HEK293 (cell line): ENCODE results near the gene SRSF12.

Source experiments
- FEZF1 ChIP-seq: fragments of 450-650 bp; formaldehyde crosslinking; IDR thresholded peaks from 2 replicates; pipeline ENCODE4 v1.5.1; 2016; ENCODE audit warnings: missing biosample characterization, missing genetic modification characterization
- GFI1B ChIP-seq: fragments of 450-650 bp; formaldehyde crosslinking; IDR thresholded peaks from 2 replicates; pipeline ENCODE4 v1.5.1; 2016; ENCODE audit warnings: missing biosample characterization, missing genetic modification characterization
- IKZF3 ChIP-seq: fragments of 450-650 bp; IDR thresholded peaks from 2 replicates; pipeline ENCODE4 v1.5.0; 2018; ENCODE audit warnings: missing biosample characterization, mild to moderate bottlenecking, missing genetic modification characterization, moderate library complexity
- KLF16 ChIP-seq: fragments of 450-650 bp; formaldehyde crosslinking; IDR thresholded peaks from 2 replicates; pipeline ENCODE4 v1.5.1; 2017; ENCODE audit warnings: missing biosample characterization, missing genetic modification characterization
- KLF9 ChIP-seq: fragments of 450-650 bp; formaldehyde crosslinking; IDR thresholded peaks from 2 replicates; pipeline ENCODE4 v1.5.1; 2016; ENCODE audit warnings: missing biosample characterization, missing genetic modification characterization, low read depth
- MYNN ChIP-seq: fragments of 450-650 bp; formaldehyde crosslinking; IDR thresholded peaks from 2 replicates; pipeline ENCODE4 v1.5.1; 2016; ENCODE audit warnings: missing biosample characterization, missing genetic modification characterization, borderline replicate concordance
- OVOL3 ChIP-seq: fragments of 450-650 bp; formaldehyde crosslinking; IDR thresholded peaks from 2 replicates; pipeline ENCODE4 v1.5.1; 2016; ENCODE audit warnings: missing biosample characterization, missing genetic modification characterization
- WT1 ChIP-seq: fragments of 450-650 bp; formaldehyde crosslinking; IDR thresholded peaks from 2 replicates; pipeline ENCODE4 v1.5.1; 2016; ENCODE audit warnings: missing biosample characterization, missing genetic modification characterization
- ZBTB48 ChIP-seq: fragments of 450-650 bp; formaldehyde crosslinking; IDR thresholded peaks from 2 replicates; pipeline ENCODE4 v1.5.1; 2016; ENCODE audit warnings: missing biosample characterization, missing genetic modification characterization
- ZNF10 ChIP-seq: fragments of 450-650 bp; formaldehyde crosslinking; IDR thresholded peaks from 2 replicates; pipeline ENCODE4 v1.5.1; 2017; ENCODE audit warnings: missing biosample characterization, missing genetic modification characterization
- ZNF114 ChIP-seq: fragments of 450-650 bp; formaldehyde crosslinking; IDR thresholded peaks from 2 replicates; pipeline ENCODE4 v1.5.0; 2017; ENCODE audit warnings: missing biosample characterization, missing genetic modification characterization
- ZNF146 ChIP-seq: fragments of 450-650 bp; formaldehyde crosslinking; IDR thresholded peaks from 2 replicates; pipeline ENCODE4 v1.5.1; 2016; ENCODE audit warnings: missing biosample characterization, missing genetic modification characterization
- ZNF175 ChIP-seq: fragments of 450-650 bp; formaldehyde crosslinking; IDR thresholded peaks from 2 replicates; pipeline ENCODE4 v1.5.1; 2016; ENCODE audit warnings: missing biosample characterization, missing genetic modification characterization
- ZNF211 ChIP-seq: fragments of 450-650 bp; formaldehyde crosslinking; IDR thresholded peaks from 2 replicates; pipeline ENCODE4 v1.5.1; 2016; ENCODE audit warnings: low read depth, missing biosample characterization, missing genetic modification characterization
- ZNF248 ChIP-seq: fragments of 450-650 bp; formaldehyde crosslinking; IDR thresholded peaks from 2 replicates; pipeline ENCODE4 v1.5.1; 2017; ENCODE audit warnings: missing biosample characterization, missing genetic modification characterization
- ZNF37A ChIP-seq: fragments of 450-650 bp; IDR thresholded peaks from 2 replicates; pipeline ENCODE4 v1.5.1; 2018; ENCODE audit warnings: missing biosample characterization, missing genetic modification characterization
- ZNF433 ChIP-seq: fragments of 450-650 bp; formaldehyde crosslinking; IDR thresholded peaks from 2 replicates; pipeline ENCODE4 v1.5.1; 2016; ENCODE audit warnings: missing biosample characterization, missing genetic modification characterization, low read depth
- ZNF555 ChIP-seq: fragments of 450-650 bp; formaldehyde crosslinking; conservative IDR thresholded peaks from 2 replicates; pipeline ENCODE4 v1.5.1; 2017; ENCODE audit warnings: missing biosample characterization, mild to moderate bottlenecking, missing genetic modification characterization, inconsistent platforms
- ZNF610 ChIP-seq: fragments of 450-650 bp; formaldehyde crosslinking; IDR thresholded peaks from 2 replicates; pipeline ENCODE4 v1.5.1; 2016; ENCODE audit warnings: missing biosample characterization, missing genetic modification characterization, borderline replicate concordance
- ZNF623 ChIP-seq: fragments of 450-650 bp; formaldehyde crosslinking; IDR thresholded peaks from 2 replicates; pipeline ENCODE4 v1.5.1; 2016; ENCODE audit warnings: missing biosample characterization, missing genetic modification characterization
- ZNF654 ChIP-seq: fragments of 450-650 bp; formaldehyde crosslinking; IDR thresholded peaks from 2 replicates; pipeline ENCODE4 v1.5.1; 2016; ENCODE audit warnings: low read depth, missing biosample characterization, missing genetic modification characterization
- ZNF791 ChIP-seq: fragments of 450-650 bp; formaldehyde crosslinking; IDR thresholded peaks from 2 replicates; pipeline ENCODE4 v1.5.1; 2016; ENCODE audit warnings: missing biosample characterization, missing genetic modification characterization
- ZNF792 ChIP-seq: fragments of 450-650 bp; formaldehyde crosslinking; IDR thresholded peaks from 2 replicates; pipeline ENCODE4 v1.5.1; 2016; ENCODE audit warnings: missing biosample characterization, missing genetic modification characterization
- ZNF843 ChIP-seq: fragments of 450-650 bp; formaldehyde crosslinking; IDR thresholded peaks from 2 replicates; pipeline ENCODE4 v1.5.1; 2016; ENCODE audit warnings: missing biosample characterization, missing genetic modification characterization
- ZSCAN16 ChIP-seq: fragments of 450-650 bp; formaldehyde crosslinking; IDR thresholded peaks from 2 replicates; pipeline ENCODE4 v1.5.1; 2016; ENCODE audit warnings: missing biosample characterization, missing genetic modification characterization
- TF ChIP-seq, protein P1 (sequence below): fragments of 450-650 bp; formaldehyde crosslinking; IDR thresholded peaks from 2 replicates; pipeline ENCODE4 v1.5.0; 2017; ENCODE audit warnings: missing biosample characterization, missing genetic modification characterization, borderline replicate concordance
- TF ChIP-seq, protein P2 (sequence below): fragments of 450-650 bp; formaldehyde crosslinking; IDR thresholded peaks from 2 replicates; pipeline ENCODE4 v1.5.1; 2016; ENCODE audit warnings: missing biosample characterization, missing genetic modification characterization, borderline replicate concordance
- TF ChIP-seq, protein P3 (sequence below): fragments of 450-650 bp; formaldehyde crosslinking; IDR thresholded peaks from 2 replicates; pipeline ENCODE4 v1.5.1; 2016; ENCODE audit warnings: missing biosample characterization, missing genetic modification characterization
- TF ChIP-seq, protein P4 (sequence below): fragments of 450-650 bp; formaldehyde crosslinking; IDR thresholded peaks from 2 replicates; pipeline ENCODE4 v1.5.1; 2016; ENCODE audit warnings: missing biosample characterization, missing genetic modification characterization
- TF ChIP-seq, protein P5 (sequence below): fragments of 450-650 bp; formaldehyde crosslinking; IDR thresholded peaks from 2 replicates; pipeline ENCODE4 v1.5.1; 2016; ENCODE audit warnings: missing biosample characterization, missing genetic modification characterization

Gene SRSF12

DNA sequence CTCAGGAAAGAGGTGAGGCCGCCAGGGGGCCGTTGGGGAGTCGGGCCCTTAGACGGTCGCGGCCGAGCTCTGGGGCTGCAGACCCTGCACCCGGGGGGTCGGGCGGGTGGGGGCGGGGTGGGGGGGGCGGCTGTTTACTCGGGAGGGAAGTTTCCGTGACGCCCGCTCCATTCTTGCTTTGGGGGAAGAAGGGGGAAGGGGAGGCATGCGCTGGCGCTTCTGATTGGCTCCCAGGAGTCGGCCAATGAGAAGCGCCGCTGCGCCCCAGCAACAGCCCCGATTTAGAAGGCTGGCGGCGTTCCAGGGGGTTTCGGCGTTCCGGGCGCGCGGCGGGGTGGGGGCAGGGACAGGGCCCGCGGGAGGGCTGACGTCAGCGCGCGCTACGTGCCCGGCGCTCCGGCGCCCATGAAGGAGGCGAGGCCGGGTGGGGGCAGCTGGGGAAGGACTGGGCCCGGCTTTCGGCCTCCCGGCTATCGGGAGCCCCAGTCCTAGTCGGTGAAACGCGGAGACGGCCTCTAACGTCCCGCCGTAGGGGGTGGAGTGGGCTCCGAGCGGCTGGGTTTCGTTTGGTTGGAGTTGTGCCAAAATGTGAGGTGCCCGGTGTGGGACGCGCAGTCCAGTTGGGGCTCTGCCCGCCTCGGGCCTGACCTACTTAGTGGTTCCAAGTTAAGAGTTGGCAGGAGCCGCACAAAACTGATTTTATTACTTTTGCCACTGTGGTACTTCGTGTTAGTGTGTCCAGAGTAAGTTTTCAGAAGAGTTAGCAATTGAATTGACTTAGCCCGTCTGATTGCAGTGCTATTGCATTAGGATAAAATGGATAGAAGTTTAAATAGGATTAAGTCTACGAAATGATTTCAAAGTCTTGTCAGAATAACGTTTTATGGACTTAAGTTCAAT is 36.2 kb downstream of the SRSF12 start (continued):
- TF ChIP-seq, protein P1, sequence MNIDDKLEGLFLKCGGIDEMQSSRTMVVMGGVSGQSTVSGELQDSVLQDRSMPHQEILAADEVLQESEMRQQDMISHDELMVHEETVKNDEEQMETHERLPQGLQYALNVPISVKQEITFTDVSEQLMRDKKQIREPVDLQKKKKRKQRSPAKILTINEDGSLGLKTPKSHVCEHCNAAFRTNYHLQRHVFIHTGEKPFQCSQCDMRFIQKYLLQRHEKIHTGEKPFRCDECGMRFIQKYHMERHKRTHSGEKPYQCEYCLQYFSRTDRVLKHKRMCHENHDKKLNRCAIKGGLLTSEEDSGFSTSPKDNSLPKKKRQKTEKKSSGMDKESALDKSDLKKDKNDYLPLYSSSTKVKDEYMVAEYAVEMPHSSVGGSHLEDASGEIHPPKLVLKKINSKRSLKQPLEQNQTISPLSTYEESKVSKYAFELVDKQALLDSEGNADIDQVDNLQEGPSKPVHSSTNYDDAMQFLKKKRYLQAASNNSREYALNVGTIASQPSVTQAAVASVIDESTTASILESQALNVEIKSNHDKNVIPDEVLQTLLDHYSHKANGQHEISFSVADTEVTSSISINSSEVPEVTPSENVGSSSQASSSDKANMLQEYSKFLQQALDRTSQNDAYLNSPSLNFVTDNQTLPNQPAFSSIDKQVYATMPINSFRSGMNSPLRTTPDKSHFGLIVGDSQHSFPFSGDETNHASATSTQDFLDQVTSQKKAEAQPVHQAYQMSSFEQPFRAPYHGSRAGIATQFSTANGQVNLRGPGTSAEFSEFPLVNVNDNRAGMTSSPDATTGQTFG (tag by site-specific recombination), result no peak
- TF ChIP-seq ZSCAN16 (tag by site-specific recombination) (no peak), KLF16 (tag by site-specific recombination) (peak; percentile 77; the same call in 1 of the 2 replicates), ZNF248 (no peak), ZNF37A (tag by site-specific recombination) (0 out of 2 replicates have a peak, but pooled peaks have one; percentile 6), ZNF623 (no peak; the same call in 1 of the 2 replicates), ZNF555 (tag by site-specific recombination) (no peak), OVOL3 (tag by site-specific recombination) (no peak), ZNF10 (tag by site-specific recombination) (0 out of 2 replicates have a peak, but pooled peaks have one; percentile 42), ZNF114 (tag by site-specific recombination) (no peak), ZNF792 (tag by site-specific recombination) (no peak), ZNF433 (tag by site-specific recombination) (no peak), ZNF791 (tag by site-specific recombination) (no peak), ZBTB48 (peak; percentile 27; the same call in 1 of the 2 replicates), WT1 (tag by site-specific recombination) (peak; percentile 72), GFI1B (tag by site-specific recombination) (0 out of 2 replicates have a peak, but pooled peaks have one; percentile 41), FEZF1 (tag by site-specific recombination) (no peak; the same call in 1 of the 2 replicates), ZNF610 (tag by site-specific recombination) (peak; percentile 82; the same call in 1 of the 2 replicates), ZNF175 (tag by site-specific recombination) (no peak), IKZF3 (tag by site-specific recombination) (peak; percentile 48; the same call in 1 of the 2 replicates), ZNF654 (tag by site-specific recombination) (no peak), ZNF211 (tag by site-specific recombination) (no peak), ZNF843 (peak; percentile 79), KLF9 (tag by site-specific recombination) (no peak), MYNN (tag by site-specific recombination) (peak; percentile 87), ZNF146 (peak; percentile 32; the same call in 1 of the 2 replicates)
- TF ChIP-seq, protein P2, sequence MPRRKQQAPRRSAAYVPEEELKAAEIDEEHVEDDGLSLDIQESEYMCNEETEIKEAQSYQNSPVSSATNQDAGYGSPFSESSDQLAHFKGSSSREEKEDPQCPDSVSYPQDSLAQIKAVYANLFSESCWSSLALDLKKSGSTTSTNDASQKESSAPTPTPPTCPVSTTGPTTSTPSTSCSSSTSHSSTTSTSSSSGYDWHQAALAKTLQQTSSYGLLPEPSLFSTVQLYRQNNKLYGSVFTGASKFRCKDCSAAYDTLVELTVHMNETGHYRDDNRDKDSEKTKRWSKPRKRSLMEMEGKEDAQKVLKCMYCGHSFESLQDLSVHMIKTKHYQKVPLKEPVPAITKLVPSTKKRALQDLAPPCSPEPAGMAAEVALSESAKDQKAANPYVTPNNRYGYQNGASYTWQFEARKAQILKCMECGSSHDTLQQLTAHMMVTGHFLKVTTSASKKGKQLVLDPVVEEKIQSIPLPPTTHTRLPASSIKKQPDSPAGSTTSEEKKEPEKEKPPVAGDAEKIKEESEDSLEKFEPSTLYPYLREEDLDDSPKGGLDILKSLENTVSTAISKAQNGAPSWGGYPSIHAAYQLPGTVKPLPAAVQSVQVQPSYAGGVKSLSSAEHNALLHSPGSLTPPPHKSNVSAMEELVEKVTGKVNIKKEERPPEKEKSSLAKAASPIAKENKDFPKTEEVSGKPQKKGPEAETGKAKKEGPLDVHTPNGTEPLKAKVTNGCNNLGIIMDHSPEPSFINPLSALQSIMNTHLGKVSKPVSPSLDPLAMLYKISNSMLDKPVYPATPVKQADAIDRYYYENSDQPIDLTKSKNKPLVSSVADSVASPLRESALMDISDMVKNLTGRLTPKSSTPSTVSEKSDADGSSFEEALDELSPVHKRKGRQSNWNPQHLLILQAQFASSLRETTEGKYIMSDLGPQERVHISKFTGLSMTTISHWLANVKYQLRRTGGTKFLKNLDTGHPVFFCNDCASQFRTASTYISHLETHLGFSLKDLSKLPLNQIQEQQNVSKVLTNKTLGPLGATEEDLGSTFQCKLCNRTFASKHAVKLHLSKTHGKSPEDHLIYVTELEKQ, result peak; percentile 60; the same call in 1 of the 2 replicates
- TF ChIP-seq, protein P3, sequence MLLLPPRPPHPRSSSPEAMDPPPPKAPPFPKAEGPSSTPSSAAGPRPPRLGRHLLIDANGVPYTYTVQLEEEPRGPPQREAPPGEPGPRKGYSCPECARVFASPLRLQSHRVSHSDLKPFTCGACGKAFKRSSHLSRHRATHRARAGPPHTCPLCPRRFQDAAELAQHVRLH (tag by site-specific recombination), result peak; percentile 68; the same call in 1 of the 2 replicates
- TF ChIP-seq, protein P4, sequence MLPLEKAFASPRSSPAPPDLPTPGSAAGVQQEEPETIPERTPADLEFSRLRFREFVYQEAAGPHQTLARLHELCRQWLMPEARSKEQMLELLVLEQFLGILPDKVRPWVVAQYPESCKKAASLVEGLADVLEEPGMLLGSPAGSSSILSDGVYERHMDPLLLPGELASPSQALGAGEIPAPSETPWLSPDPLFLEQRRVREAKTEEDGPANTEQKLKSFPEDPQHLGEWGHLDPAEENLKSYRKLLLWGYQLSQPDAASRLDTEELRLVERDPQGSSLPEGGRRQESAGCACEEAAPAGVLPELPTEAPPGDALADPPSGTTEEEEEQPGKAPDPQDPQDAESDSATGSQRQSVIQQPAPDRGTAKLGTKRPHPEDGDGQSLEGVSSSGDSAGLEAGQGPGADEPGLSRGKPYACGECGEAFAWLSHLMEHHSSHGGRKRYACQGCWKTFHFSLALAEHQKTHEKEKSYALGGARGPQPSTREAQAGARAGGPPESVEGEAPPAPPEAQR (tag by site-specific recombination), result no peak
- TF ChIP-seq, protein P5, sequence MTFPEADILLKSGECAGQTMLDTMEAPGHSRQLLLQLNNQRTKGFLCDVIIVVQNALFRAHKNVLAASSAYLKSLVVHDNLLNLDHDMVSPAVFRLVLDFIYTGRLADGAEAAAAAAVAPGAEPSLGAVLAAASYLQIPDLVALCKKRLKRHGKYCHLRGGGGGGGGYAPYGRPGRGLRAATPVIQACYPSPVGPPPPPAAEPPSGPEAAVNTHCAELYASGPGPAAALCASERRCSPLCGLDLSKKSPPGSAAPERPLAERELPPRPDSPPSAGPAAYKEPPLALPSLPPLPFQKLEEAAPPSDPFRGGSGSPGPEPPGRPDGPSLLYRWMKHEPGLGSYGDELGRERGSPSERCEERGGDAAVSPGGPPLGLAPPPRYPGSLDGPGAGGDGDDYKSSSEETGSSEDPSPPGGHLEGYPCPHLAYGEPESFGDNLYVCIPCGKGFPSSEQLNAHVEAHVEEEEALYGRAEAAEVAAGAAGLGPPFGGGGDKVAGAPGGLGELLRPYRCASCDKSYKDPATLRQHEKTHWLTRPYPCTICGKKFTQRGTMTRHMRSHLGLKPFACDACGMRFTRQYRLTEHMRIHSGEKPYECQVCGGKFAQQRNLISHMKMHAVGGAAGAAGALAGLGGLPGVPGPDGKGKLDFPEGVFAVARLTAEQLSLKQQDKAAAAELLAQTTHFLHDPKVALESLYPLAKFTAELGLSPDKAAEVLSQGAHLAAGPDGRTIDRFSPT (tag by site-specific recombination), result peak; percentile 99
